HG03442 (cell line): ENCODE results near the gene NLN.
"Not testable (repeated sequence)": the region's sequence is repeated elsewhere in the genome, so short reads cannot be mapped to it uniquely, and the experiment has no call there.

Experiments used
- ATAC-seq: cut with Tn5 transposase; IDR thresholded peaks from one replicate; pipeline ENCODE4 v1.9.1; 2021; ENCODE audit warnings: mild to moderate bottlenecking, moderate library complexity; ENCODE audit not compliant: unreplicated experiment

Gene NLN

DNA sequence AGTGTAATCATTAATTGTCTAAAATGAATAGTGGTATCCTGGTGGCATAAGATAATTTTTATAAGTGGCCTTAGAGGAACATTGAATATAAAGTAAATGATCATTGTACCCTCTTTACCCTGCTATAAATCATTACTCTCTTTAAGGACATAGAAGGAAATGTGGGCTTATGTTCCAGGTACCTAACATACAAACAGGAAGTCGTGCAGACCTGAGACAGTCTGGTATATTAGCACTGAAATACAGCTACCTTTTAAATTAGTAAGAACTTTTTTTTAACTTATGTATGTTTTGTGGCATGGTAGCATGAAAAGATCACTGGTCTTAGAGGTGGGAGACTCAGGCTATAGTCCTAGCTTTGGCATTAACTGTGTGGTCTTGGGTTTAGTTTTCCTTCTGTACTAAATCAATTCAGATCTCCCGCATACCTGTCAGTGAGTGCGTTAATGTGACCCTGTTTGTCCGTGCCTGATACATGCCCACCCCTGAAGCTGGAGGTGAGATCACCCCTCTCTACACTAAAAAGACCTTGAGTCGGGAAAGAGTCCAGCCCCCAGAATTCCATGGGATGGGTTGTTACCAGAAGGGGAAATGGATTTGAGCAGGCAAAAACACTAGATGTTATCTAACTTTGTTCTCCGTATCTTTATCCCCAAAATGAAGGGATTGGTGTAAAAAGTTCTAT is 145.0 kb downstream of the NLN start:
- ATAC-seq: no peak

DNA sequence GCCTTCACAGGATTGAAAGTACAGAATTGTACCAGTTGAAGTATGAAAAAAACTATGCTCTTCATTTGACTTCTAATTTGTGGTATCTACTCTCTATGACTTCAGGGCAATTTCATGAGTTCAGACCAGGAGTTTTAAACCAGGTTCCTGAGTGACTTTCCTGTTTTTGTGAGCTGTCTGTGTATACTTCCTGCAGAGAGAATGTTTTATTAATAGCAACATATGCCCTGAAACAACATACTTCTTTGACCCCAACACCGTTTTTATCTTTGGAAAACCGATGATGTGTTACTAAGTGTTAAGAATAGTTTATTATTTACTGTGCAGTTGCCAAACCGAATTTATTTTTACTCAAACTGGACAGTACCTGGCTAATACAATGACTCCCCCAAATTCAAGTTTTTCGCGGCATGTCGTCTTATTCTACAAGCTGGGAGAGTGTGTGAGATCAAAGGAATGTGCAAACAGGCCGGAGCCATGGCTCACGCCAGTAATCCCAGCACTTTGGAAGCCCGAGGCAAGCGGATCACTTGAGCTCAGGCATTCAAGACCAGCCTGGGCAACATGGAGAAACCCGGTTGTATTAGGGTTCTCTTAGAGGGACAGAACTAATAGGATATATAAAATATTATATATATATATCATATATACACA is 145.7 kb downstream of the NLN start:
- ATAC-seq: no peak

DNA sequence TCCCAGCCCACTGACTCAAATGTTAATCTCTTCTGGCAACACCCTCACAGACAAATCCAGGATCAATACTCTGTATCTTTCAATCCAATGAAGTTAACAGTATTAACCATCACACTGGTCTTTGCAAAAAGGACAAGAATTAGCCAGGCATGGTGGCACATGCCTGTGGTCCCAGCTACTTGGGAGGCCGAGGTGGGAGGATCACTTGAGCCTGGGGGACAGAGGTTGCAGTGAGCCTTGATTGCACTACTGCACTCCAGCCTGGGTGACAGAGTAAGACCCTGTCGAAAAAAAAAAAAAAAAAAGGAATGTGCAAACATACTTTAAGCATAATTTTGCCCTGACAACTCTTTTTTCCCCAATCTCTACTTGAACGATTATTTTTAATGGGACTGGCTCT is 146.5 kb downstream of the NLN start:
- no peak for ATAC-seq

- no peak for ATAC-seq
These were observed 149.2 kb downstream of the NLN start for GRCh38 chr5:65871182-65871581.

DNA sequence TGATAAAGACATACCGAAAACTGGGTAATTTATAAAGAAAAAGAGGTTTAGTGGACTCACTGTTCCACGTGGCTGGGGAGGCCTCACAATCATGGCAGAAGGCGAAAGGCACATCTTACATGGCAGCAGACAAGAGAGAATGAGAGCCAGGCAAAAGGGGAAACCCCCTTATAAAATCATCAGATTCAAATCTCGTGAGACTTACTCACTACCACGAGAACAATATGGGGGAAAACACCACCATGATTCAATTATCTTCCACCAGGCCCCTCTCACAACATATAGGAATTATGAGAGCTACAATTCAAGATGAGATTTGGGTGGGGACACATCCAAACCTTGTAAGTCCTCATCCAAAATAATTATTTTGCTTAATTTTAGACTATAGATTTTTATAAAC is 149.8 kb downstream of the NLN start:
- not testable (repeated sequence) for ATAC-seq

DNA sequence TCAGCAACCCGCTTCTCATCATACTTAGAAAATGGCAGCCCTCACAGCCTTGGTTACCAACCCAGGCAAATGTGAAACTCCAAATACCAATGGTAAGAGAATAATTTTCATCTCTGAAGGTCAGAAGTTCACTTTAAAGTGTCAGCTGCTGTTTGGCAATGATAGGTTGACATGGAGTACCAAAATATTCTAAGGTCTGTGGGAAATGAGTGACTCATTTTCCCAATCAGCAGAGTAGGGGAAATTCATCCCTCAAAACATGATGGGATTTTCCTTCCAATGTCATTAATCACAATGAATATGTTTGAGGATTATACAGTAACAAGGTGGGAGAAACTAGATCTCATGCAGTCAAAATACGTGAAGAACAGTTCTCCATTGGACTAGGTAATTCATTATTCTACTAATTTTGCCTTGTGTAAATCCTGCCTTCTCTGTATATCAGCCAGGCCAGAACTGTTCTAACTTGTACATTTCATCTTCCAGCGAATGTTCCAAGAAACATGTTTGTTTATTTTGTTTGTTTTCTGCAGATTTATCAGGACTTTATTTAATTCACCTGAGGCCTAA is 151.3 kb downstream of the NLN start:
- no peak for ATAC-seq

DNA sequence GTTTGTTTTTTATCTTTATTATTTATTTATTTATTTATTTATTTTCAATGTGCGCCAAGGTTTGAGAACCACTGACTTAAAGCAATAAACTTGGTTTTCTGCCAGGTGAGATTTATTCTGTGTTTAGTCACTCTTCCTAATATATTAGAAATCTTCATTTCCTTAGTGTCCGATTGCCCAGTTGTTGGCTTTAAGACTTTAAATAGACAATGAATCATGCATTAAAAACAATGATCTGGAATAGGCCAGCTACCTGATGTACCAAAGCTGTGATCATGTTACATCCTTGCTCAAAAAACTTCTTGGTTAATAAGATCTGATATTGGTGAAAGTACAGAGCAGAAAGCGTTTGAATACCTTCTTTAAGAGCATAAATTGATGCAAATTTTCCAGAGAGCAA is 152.2 kb downstream of the NLN start:
- ATAC-seq: no peak

DNA sequence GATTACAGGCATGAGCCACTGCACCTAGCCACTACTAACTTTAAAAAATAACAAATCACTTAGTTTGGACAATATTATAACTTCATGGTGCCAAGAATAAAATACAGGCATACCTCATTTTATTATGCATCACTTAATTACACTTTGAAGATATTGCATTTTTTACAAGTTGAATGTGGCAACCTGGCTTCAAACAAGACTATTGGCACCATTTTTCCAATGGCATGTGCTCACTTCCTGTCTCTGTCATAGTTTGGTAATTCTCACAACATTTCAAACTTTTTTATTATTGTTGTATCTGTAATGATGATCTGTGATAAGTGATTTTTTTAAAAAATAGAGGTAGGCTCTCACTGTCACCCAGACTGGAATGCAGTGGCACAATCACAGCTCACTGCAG is 154.5 kb downstream of the NLN start:
- no peak for ATAC-seq

- ATAC-seq: no peak
These were observed 155.0 kb downstream of the NLN start for GRCh38 chr5:65876970-65877369.
